Adipose tissue (tissue), 3 donors: ENCODE data around the gene GCNT3. TPM values are rescaled to one million over a fixed set of nuclear protein-coding genes. Genes with fewer than 3 reads are reported as not detected.

Experiments
- H3K27ac ChIP-seq: one replicate; pipeline ENCODE4 v1.5.1; 2013; ENCODE audit warnings: low read depth, low read length
- WGBS, 3 donors: extraction: QIAGEN DNeasy Blood & Tissue Kit; methylation state at CpG; one replicate each; pipeline ENCODE4 v1.1.7; 2013; 5-methylcytosine and 5-hydroxymethylcytosine counted together
- polyA plus RNA-seq, 3 donors: library from polyadenylated mRNA; stranded (reverse); fragments of 200-250 nt; gene quantifications; one replicate each; pipeline ENCODE4 v1.2.3, GENCODE V29; 2013
- donor health status: healthy with polysubstance abuse.
- donor health status: Bipolar disorder and iron deficiency.
- donor health status: healthy.

Gene GCNT3
- polyA plus RNA-seq, 3 donors: 0.06 to 0.55 (median 0.45) TPM

DNA sequence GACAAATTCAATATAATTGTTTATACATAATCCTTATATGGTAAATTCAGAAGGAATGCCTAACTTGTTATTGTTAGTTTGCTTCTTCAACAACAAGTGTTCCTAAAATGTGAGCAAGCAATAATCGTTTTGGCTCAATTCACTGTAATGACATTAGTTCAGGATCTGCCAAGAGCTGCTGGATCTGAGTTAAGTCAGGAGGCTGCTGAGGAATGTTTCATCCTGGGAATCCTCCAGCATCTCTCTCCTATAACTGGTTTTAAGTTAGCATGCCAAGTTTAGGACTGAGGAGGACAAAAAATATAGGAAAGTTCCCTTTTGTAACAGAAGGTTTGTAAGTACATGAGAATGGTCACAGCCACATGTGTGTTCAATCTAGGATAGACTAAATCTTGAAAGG lies 50.7 kb downstream of the GCNT3 start:
- 26 to 51% (median 49%) methylated on average over 1 of the region's 1 CpG for WGBS, 3 donors
- H3K27ac ChIP-seq: no peak overlapping the region

DNA sequence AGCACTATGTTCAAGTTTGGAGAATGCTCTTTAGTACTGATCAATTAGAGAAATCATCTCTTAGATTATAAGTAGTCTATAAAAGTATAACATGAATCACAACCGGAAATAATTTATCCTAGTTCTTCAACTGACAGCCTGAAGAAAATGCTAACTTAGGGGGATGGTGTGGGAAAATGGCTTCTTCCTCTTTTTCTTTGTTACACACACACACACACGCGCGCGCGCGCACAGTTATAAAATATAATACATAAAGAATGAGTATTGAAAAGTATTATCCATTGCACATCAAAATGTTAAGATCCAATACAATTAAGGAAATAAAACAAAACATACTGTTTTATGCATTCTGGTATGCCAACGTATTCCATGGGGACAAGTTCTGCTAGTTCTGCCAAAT lies 57.0 kb downstream of the GCNT3 start:
- WGBS, 3 donors: 85 to 88% (median 85%) methylated on average over 8 of the region's 8 CpGs
- no peak overlapping the region for H3K27ac ChIP-seq

Other genes with a start within 250 kb of the GCNT3 start
- gene MYO1E, start 238.9 kb upstream of the GCNT3 start, polyA plus RNA-seq: 10 to 100 TPM in 2 of 3 donors, 1 to 10 TPM in 1; 6.2 to 19.0 (median 12.1) TPM
- 1 to 10 TPM in 1 of 3 donors, under 1 TPM in 2; 0.25 to 1.7 (median 0.45) TPM for gene FAM81A, start 173.6 kb upstream of the GCNT3 start, polyA plus RNA-seq
- gene GTF2A2, start 45.7 kb downstream of the GCNT3 start, polyA plus RNA-seq: 100 to 1,000 TPM in 1 of 3 donors, 10 to 100 TPM in 2; 27.8 to 106 (median 78.1) TPM
- 10 to 100 TPM; 19.6 to 50.7 (median 47.5) TPM for gene BNIP2, start 77.5 kb downstream of the GCNT3 start, polyA plus RNA-seq